ENCODE measurements around the gene FBXO36. TPM values are rescaled to one million over a fixed set of nuclear protein-coding genes. Genes with fewer than 3 reads are reported as not detected.
A peak's percentile ranks its signal among the peaks of the same experiment; 100 is the strongest.

FBXO36 gene
- total RNA-seq, 1 experiment from 2014 or later: 3.0 TPM

GRCh38 chr2:229943770-229944449 is 21.6 kb downstream of the FBXO36 start:
- no CpG with 5 or more reads among the region's 5 CpGs for WGBS (ENCODE audit: extremely low coverage, insufficient read length, low lambda C conversion rate)
- Histone ChIP-seq H3K4ac (ENCODE audit: low read depth, low read length) (no peak overlapping the region), H3K9me3 (ENCODE audit: control insufficient read depth, low read depth, low read length) (no peaks in the 10 kb centered on the region), H2AK5ac (ENCODE audit: insufficient read length, low read length) (no peak overlapping the region), H2BK15ac (ENCODE audit: low read depth, low read length) (no peak overlapping the region), H2BK20ac (ENCODE audit: low read depth, low read length, poor library complexity, severe bottlenecking) (no peak overlapping the region), H3K56ac (ENCODE audit: insufficient read length, low read depth, low read length) (no peak overlapping the region), H3K23ac (ENCODE audit: insufficient read length, low read depth, low read length) (no peak overlapping the region), H4K91ac (ENCODE audit: insufficient read length, low read depth, low read length) (no peak overlapping the region), H3K4me2 (ENCODE audit: insufficient read depth, insufficient read length, low read length) (no peak overlapping the region), H2AFZ (ENCODE audit: low read length) (no peak overlapping the region), H2BK12ac (ENCODE audit: insufficient read length, low read depth, low read length) (no peak overlapping the region), H2BK120ac (ENCODE audit: low read depth, low read length, poor library complexity, severe bottlenecking) (no peak overlapping the region), H3K27ac (ENCODE audit: insufficient read length, low read depth, low read length) (no peak overlapping the region), H3K14ac (ENCODE audit: insufficient read depth, low read length) (no peak overlapping the region), H3K18ac (ENCODE audit: insufficient read length, low read depth, low read length) (no peak overlapping the region), H4K5ac (ENCODE audit: insufficient read length, low read depth, low read length) (no peak overlapping the region), H3K79me1 (ENCODE audit: insufficient read depth, low read depth, low read length, poor library complexity, severe bottlenecking) (no peaks in the 10 kb centered on the region), H3T11ph (ENCODE audit: low read length) (no peak overlapping the region), H3K4me1 (ENCODE audit: insufficient read depth, low read length) (no peaks in the 10 kb centered on the region; the same call in 1 of the 2 replicates), H3K9ac (ENCODE audit: extremely low read depth, insufficient read length, low read length) (no peak overlapping the region), H4K8ac (replicated peaks; ENCODE audit: insufficient read length, low read depth, low read length) (no peak overlapping the region), H3K27me3 (ENCODE audit: insufficient read depth, low read length) (no peaks in the 10 kb centered on the region), H3K79me2 (ENCODE audit: insufficient read depth, low read length) (no peaks in the 10 kb centered on the region), H2BK5ac (ENCODE audit: insufficient read length, low read length) (no peak overlapping the region), H3K23me2 (ENCODE audit: insufficient read length, low read depth, low read length, poor library complexity, severe bottlenecking) (no peaks in the 10 kb centered on the region), H4K20me1 (ENCODE audit: control insufficient read depth, insufficient read depth, insufficient read length) (no peaks in the 10 kb centered on the region)
- peaks cover 6 to 13% of the 10 kb centered on the region in 2 experiments for H3K4me1 Mint-ChIP-seq
- peaks cover 3 to 8% (median 3%) of the 10 kb centered on the region in 3 experiments; a peak in 5 of 7 replicates for H3K36me3 Mint-ChIP-seq (ENCODE audit: insufficient read depth in 1 of 3, low read depth in 3 of 3)
- H3K27me3 Mint-ChIP-seq (ENCODE audit: low read depth): no peaks in the 10 kb centered on the region
- TF ChIP-seq, protein P1, sequence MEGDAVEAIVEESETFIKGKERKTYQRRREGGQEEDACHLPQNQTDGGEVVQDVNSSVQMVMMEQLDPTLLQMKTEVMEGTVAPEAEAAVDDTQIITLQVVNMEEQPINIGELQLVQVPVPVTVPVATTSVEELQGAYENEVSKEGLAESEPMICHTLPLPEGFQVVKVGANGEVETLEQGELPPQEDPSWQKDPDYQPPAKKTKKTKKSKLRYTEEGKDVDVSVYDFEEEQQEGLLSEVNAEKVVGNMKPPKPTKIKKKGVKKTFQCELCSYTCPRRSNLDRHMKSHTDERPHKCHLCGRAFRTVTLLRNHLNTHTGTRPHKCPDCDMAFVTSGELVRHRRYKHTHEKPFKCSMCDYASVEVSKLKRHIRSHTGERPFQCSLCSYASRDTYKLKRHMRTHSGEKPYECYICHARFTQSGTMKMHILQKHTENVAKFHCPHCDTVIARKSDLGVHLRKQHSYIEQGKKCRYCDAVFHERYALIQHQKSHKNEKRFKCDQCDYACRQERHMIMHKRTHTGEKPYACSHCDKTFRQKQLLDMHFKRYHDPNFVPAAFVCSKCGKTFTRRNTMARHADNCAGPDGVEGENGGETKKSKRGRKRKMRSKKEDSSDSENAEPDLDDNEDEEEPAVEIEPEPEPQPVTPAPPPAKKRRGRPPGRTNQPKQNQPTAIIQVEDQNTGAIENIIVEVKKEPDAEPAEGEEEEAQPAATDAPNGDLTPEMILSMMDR (conservative IDR thresholded peaks at IDR 0.05): no peak
- no peaks in the 10 kb centered on the region; a peak in 1 of 5 replicates for H3K9me3 Mint-ChIP-seq
- H3K27ac Mint-ChIP-seq: peak overlapping the region in 2 of 3 experiments; percentile 13 to 84; a peak in 3 of 7 replicates
- no peak for DNase-seq
- no peak overlapping the region for H3K4me3 Mint-ChIP-seq

All from H9 (cell line).